RPMI7951 (cell line): Measurements from ENCODE around the gene POLR2I. TPM values are rescaled to one million over a fixed set of nuclear protein-coding genes. Genes with fewer than 3 reads are reported as not detected.

Experiments used
- total RNA-seq: library from RNA; depleted of rRNA; stranded (reverse); fragments of >200 nt; shearing (Covaris generic); gene quantifications from 2 replicates; pipeline ENCODE4 v1.2.3, GENCODE V29; 2014; rRNA removed

The POLR2I gene
- total RNA-seq, 1 experiment from 2014 or later, result 167 TPM

Other genes with a start within 250 kb of the POLR2I start
- 15.3 and 18.9 TPM in 2 replicates for gene APLP1, start 246.3 kb downstream of the POLR2I start, total RNA-seq
- gene NFKBID, start 214.3 kb downstream of the POLR2I start, total RNA-seq, result 3.7 and 7.1 TPM in 2 replicates
- gene HCST, start 212.3 kb downstream of the POLR2I start, total RNA-seq, result 1.9 TPM in 1 of 2 replicates, not detected in the other
- gene TYROBP, start 206.6 kb downstream of the POLR2I start, total RNA-seq, result not detected in 2 replicates
- 4.2 and 5.5 TPM in 2 replicates for gene LRFN3, start 178.5 kb downstream of the POLR2I start, total RNA-seq
- gene SDHAF1, start 119.7 kb downstream of the POLR2I start, total RNA-seq, result 25.8 and 34.0 TPM in 2 replicates
- not detected in 2 replicates for gene SYNE4, start 106.1 kb downstream of the POLR2I start, total RNA-seq
- 34.1 and 39.8 TPM in 2 replicates for gene ALKBH6, start 100.7 kb downstream of the POLR2I start, total RNA-seq
- gene CLIP3, start 82.0 kb downstream of the POLR2I start, total RNA-seq, result 1.7 and 2.0 TPM in 2 replicates
- 5.4 and 5.9 TPM in 2 replicates for gene THAP8, start 60.6 kb downstream of the POLR2I start, total RNA-seq
- 16.1 and 17.0 TPM in 2 replicates for gene WDR62, start 60.0 kb downstream of the POLR2I start, total RNA-seq
- gene OVOL3, start 3.7 kb downstream of the POLR2I start, total RNA-seq, result not detected in 2 replicates
- gene TBCB, start 593 bp upstream of the POLR2I start, total RNA-seq, result 317 and 522 TPM in 2 replicates
- 526 and 543 TPM in 2 replicates for gene CAPNS1, start 25.2 kb upstream of the POLR2I start, total RNA-seq
- gene COX7A1, start 37.6 kb upstream of the POLR2I start, total RNA-seq, result 6.1 and 7.0 TPM in 2 replicates
- gene ZNF565, start 99.8 kb upstream of the POLR2I start, total RNA-seq, result 2.6 and 3.6 TPM in 2 replicates
- gene ZNF146, start 100.2 kb upstream of the POLR2I start, total RNA-seq, result 103 and 114 TPM in 2 replicates